ENCODE results near the gene SLFN11. TPM values are rescaled to one million over a fixed set of nuclear protein-coding genes. Genes with fewer than 3 reads are reported as not detected.
A peak's percentile ranks its signal among the peaks of the same experiment; 100 is the strongest.

Gene SLFN11
- total RNA-seq, 1 donor from 2014 or later = 0.02 TPM

DNA sequence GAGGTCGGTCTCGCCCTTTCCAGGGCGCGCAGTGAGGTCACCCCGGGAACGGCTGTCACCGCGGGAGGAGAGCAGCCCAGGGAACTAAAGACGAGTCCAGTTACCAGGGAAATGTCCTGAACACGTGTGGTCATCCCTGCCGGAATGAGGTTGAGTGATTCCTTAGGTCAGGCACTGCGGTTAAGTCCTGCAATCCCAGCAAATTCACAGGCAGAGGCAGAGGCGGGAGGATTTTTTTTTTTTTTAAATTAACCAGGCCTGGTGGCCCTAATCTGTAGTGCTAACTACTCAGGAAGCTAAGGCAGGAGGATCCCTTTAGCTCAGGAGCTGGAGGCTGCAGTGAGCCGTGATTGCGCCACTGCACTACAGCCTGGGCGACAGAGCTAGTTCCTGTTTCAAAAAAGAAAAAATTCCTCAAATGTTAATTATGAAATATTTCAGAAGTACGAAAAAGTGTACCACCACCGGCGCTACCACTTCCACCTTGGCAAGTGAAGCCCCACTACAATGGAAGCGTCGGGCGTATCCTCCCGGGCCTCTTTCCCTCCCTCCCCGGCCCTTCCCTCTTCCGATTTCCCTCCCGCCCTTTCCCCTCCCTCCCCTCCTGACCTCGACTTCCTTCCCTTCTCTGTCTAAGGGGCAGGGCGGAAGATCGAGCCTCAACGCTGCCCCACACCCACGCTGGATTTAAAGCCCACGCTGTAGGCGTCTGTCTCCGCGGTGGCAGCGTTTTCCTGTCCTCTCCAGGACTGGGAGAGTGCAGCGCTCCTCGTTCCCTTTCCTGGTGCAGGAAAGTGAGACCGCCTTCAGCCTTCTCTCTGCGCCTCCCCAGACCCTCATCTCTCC is 27.3 kb downstream of the SLFN11 start:
- Histone ChIP-seq H2AFZ (replicated peaks) (peak overlapping the region; percentile 97), H3K4me3 (peak overlapping the region; percentile 45), H3K4me1 (no peaks in the 10 kb centered on the region), H3F3A (ENCODE audit: low read depth) (no peaks in the 10 kb centered on the region), H3K9ac (no peak overlapping the region), H3K27me3 (peaks cover 70% of the 10 kb centered on the region), H3K9me3 (ENCODE audit: low read depth) (no peaks in the 10 kb centered on the region), H3K79me2 (ENCODE audit: low read depth) (no peaks in the 10 kb centered on the region), H3K27ac (no peak overlapping the region), H4K20me1 (ENCODE audit: low read depth) (no peaks in the 10 kb centered on the region), H3K36me3 (no peaks in the 10 kb centered on the region), H3K4me2 (peak overlapping the region; percentile 76)
- H3K27ac Mint-ChIP-seq = no peak overlapping the region
- H3K36me3 Mint-ChIP-seq = no peaks in the 10 kb centered on the region
- H3K27me3 Mint-ChIP-seq (ENCODE audit: insufficient read depth, low read depth) = peaks cover 36% of the 10 kb centered on the region
- H3K4me1 Mint-ChIP-seq = peaks cover 4% of the 10 kb centered on the region
- peak overlapping the region; percentile 78 for H3K4me3 Mint-ChIP-seq
- peak; percentile 38 for DNase-seq (ENCODE audit: low spot score)
- peaks cover 12% of the 10 kb centered on the region for H3K9me3 Mint-ChIP-seq
- TF ChIP-seq EZH2 (IDR thresholded peaks at IDR 0.05) (peak; percentile 24), EZH2phosphoT487 (IDR thresholded peaks at IDR 0.05) (no peak)

- H2AFZ ChIP-seq (replicated peaks) = peak overlapping the region; percentile 97
- TF ChIP-seq EZH2phosphoT487 (IDR thresholded peaks at IDR 0.05) (peak; percentile 52), EZH2 (IDR thresholded peaks at IDR 0.05) (peak; percentile 61)
- TF ChIP-seq, protein P1, sequence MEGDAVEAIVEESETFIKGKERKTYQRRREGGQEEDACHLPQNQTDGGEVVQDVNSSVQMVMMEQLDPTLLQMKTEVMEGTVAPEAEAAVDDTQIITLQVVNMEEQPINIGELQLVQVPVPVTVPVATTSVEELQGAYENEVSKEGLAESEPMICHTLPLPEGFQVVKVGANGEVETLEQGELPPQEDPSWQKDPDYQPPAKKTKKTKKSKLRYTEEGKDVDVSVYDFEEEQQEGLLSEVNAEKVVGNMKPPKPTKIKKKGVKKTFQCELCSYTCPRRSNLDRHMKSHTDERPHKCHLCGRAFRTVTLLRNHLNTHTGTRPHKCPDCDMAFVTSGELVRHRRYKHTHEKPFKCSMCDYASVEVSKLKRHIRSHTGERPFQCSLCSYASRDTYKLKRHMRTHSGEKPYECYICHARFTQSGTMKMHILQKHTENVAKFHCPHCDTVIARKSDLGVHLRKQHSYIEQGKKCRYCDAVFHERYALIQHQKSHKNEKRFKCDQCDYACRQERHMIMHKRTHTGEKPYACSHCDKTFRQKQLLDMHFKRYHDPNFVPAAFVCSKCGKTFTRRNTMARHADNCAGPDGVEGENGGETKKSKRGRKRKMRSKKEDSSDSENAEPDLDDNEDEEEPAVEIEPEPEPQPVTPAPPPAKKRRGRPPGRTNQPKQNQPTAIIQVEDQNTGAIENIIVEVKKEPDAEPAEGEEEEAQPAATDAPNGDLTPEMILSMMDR (IDR thresholded peaks at IDR 0.05) = no peak
- DNase-seq (ENCODE audit: low spot score) = peak; percentile 26
- H3K4me1 ChIP-seq = no peaks in the 10 kb centered on the region
- H3K27ac ChIP-seq = no peak overlapping the region
- H4K20me1 ChIP-seq (ENCODE audit: low read depth) = no peaks in the 10 kb centered on the region
- peak overlapping the region; percentile 78 for H3K4me3 Mint-ChIP-seq
- peaks cover 70% of the 10 kb centered on the region for H3K27me3 ChIP-seq
- H3F3A ChIP-seq (ENCODE audit: low read depth) = no peaks in the 10 kb centered on the region
- H3K4me3 ChIP-seq = peak overlapping the region; percentile 45
- no peak overlapping the region for H3K27ac Mint-ChIP-seq
- no peaks in the 10 kb centered on the region for H3K36me3 ChIP-seq
- no peak overlapping the region for H3K9ac ChIP-seq
- H3K9me3 Mint-ChIP-seq = peaks cover 14% of the 10 kb centered on the region
- H3K4me1 Mint-ChIP-seq = peaks cover 4% of the 10 kb centered on the region
- H3K9me3 ChIP-seq (ENCODE audit: low read depth) = no peaks in the 10 kb centered on the region
- H3K27me3 Mint-ChIP-seq (ENCODE audit: insufficient read depth, low read depth) = peaks cover 36% of the 10 kb centered on the region
- H3K4me2 ChIP-seq = peak overlapping the region; percentile 76
- H3K79me2 ChIP-seq (ENCODE audit: low read depth) = no peaks in the 10 kb centered on the region
- no peaks in the 10 kb centered on the region for H3K36me3 Mint-ChIP-seq
Observed at GRCh38 chr17:35345445-35345925, 27.9 kb downstream of the SLFN11 start.

DNA sequence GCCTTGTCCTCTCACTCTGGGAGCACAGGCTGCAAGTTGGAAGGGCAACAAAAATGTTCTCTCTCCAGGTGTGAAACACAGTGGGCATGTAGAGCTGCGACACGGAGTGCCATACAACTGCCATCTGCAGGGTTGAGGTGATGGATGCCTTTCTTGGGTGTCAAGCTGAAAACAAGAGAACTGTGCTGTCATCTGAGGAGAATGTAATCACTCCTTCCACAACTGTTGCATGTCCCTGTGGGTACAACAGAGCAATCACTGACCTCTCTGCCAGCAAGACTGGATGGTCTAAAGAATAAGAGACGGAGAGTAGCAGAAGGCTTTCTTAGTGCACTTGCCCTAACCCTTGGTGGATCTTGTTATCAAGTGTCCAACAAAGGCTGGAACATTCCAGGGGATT is 29.2 kb downstream of the SLFN11 start:
- H3K79me2 ChIP-seq (ENCODE audit: low read depth) = no peaks in the 10 kb centered on the region
- no peaks in the 10 kb centered on the region for H3K9me3 ChIP-seq (ENCODE audit: low read depth)
- TF ChIP-seq EZH2phosphoT487 (IDR thresholded peaks at IDR 0.05) = no peak
- TF ChIP-seq, protein P1 (IDR thresholded peaks at IDR 0.05) = no peak
- TF ChIP-seq EZH2 (IDR thresholded peaks at IDR 0.05) = no peak
- Mint-ChIP-seq H3K9me3 (peaks cover 16% of the 10 kb centered on the region), H3K36me3 (no peaks in the 10 kb centered on the region), H3K27me3 (ENCODE audit: insufficient read depth, low read depth) (peaks cover 36% of the 10 kb centered on the region), H3K4me3 (peak overlapping the region; percentile 8), H3K4me1 (peaks cover 4% of the 10 kb centered on the region), H3K27ac (no peak overlapping the region)
- no peak overlapping the region for H3K27ac ChIP-seq
- H3K27me3 ChIP-seq = peaks cover 70% of the 10 kb centered on the region
- H3K36me3 ChIP-seq = no peaks in the 10 kb centered on the region
- H4K20me1 ChIP-seq (ENCODE audit: low read depth) = no peaks in the 10 kb centered on the region
- no peak overlapping the region for H3K9ac ChIP-seq
- no peak overlapping the region for H2AFZ ChIP-seq (replicated peaks)
- H3K4me2 ChIP-seq = no peak overlapping the region
- no peak overlapping the region for H3K4me3 ChIP-seq
- no peak for DNase-seq (ENCODE audit: low spot score)
- H3F3A ChIP-seq (ENCODE audit: low read depth) = no peaks in the 10 kb centered on the region
- H3K4me1 ChIP-seq = no peaks in the 10 kb centered on the region

DNA sequence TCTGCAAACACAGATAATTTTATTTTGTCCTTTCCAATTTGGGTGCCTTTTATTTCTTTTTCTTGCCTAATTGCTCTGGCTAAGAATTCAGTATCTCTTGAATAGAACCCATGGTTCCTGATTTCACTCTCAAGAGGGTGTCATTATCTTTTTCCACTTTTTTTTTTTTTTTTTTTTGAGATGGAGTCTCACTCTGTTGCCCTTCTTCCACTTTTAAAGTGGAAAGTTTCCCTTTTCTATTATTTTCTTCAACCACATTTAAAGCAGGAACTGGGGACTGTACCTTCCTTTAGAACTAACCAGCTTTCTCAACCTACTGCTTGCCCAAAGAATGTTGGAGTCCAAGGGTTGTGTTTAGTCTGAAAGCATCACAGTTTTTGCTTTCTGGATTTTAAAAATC is 31.1 kb downstream of the SLFN11 start:
- Mint-ChIP-seq H3K4me1 (peaks cover 4% of the 10 kb centered on the region), H3K27ac (no peak overlapping the region), H3K4me3 (no peak overlapping the region), H3K36me3 (no peaks in the 10 kb centered on the region), H3K9me3 (peaks cover 16% of the 10 kb centered on the region), H3K27me3 (ENCODE audit: insufficient read depth, low read depth) (peaks cover 32% of the 10 kb centered on the region)
- TF ChIP-seq EZH2phosphoT487 (IDR thresholded peaks at IDR 0.05) = no peak
- TF ChIP-seq, protein P1 (IDR thresholded peaks at IDR 0.05) = no peak
- no peak for TF ChIP-seq EZH2 (IDR thresholded peaks at IDR 0.05)
- H4K20me1 ChIP-seq (ENCODE audit: low read depth) = no peaks in the 10 kb centered on the region
- H3K4me2 ChIP-seq = no peak overlapping the region
- no peak overlapping the region for H2AFZ ChIP-seq (replicated peaks)
- H3K79me2 ChIP-seq (ENCODE audit: low read depth) = no peaks in the 10 kb centered on the region
- H3K27me3 ChIP-seq = peaks cover 53% of the 10 kb centered on the region
- no peaks in the 10 kb centered on the region for H3K9me3 ChIP-seq (ENCODE audit: low read depth)
- no peak for DNase-seq (ENCODE audit: low spot score)
- no peaks in the 10 kb centered on the region for H3F3A ChIP-seq (ENCODE audit: low read depth)
- H3K4me3 ChIP-seq = no peak overlapping the region
- H3K27ac ChIP-seq = no peak overlapping the region
- H3K9ac ChIP-seq = no peak overlapping the region
- H3K36me3 ChIP-seq = no peaks in the 10 kb centered on the region
- no peaks in the 10 kb centered on the region for H3K4me1 ChIP-seq

Measured in neural progenitor cell (in vitro differentiated cells).